ENCODE measurements around the gene TRAPPC11. TPM values are rescaled to one million over a fixed set of nuclear protein-coding genes. Genes with fewer than 3 reads are reported as not detected.

Gene TRAPPC11
- total RNA-seq, 1 experiment from 2014 or later: 32.2 TPM

GRCh38 chr4:183758061-183758757, 99.1 kb downstream of the TRAPPC11 start:
- H4K8ac ChIP-seq (replicated peaks; ENCODE audit: insufficient read length, low read depth, low read length): no peak overlapping the region
- H3K23ac ChIP-seq (ENCODE audit: insufficient read length, low read depth, low read length): no peak overlapping the region
- no peaks in the 10 kb centered on the region for H3K79me1 ChIP-seq (ENCODE audit: insufficient read depth, low read depth, low read length, poor library complexity, severe bottlenecking)
- H3K9me3 ChIP-seq (ENCODE audit: control insufficient read depth, low read depth, low read length): no peaks in the 10 kb centered on the region
- no peaks in the 10 kb centered on the region for H3K9me3 Mint-ChIP-seq
- no peak overlapping the region for H3K27ac ChIP-seq (ENCODE audit: insufficient read length, low read depth, low read length)
- no CpG with 5 or more reads among the region's 29 CpGs for WGBS (ENCODE audit: extremely low coverage, insufficient read length, low lambda C conversion rate)
- H3K23me2 ChIP-seq (ENCODE audit: insufficient read length, low read depth, low read length, poor library complexity, severe bottlenecking): peaks cover 5% of the 10 kb centered on the region
- peaks cover 0 to 16% of the 10 kb centered on the region in 2 experiments; a peak in 3 of 4 replicates for H3K4me1 Mint-ChIP-seq
- no peak overlapping the region for H2BK20ac ChIP-seq (ENCODE audit: low read depth, low read length, poor library complexity, severe bottlenecking)
- no peaks in the 10 kb centered on the region for H3K79me2 ChIP-seq (ENCODE audit: insufficient read depth, low read length)
- H3K14ac ChIP-seq (ENCODE audit: insufficient read depth, low read length): no peak overlapping the region
- H4K20me1 ChIP-seq (ENCODE audit: control insufficient read depth, insufficient read depth, insufficient read length): no peaks in the 10 kb centered on the region
- H4K5ac ChIP-seq (ENCODE audit: insufficient read length, low read depth, low read length): no peak overlapping the region
- H2BK120ac ChIP-seq (ENCODE audit: low read depth, low read length, poor library complexity, severe bottlenecking): no peak overlapping the region
- H3K36me3 Mint-ChIP-seq (ENCODE audit: insufficient read depth in 1 of 3, low read depth in 3 of 3): no peaks in the 10 kb centered on the region
- no peaks in the 10 kb centered on the region; the same call in 1 of the 2 replicates for H3K27me3 Mint-ChIP-seq (ENCODE audit: low read depth)
- H3K56ac ChIP-seq (ENCODE audit: insufficient read length, low read depth, low read length): no peak overlapping the region
- H3K4ac ChIP-seq (ENCODE audit: low read depth, low read length): no peak overlapping the region
- H2BK5ac ChIP-seq (ENCODE audit: insufficient read length, low read length): no peak overlapping the region
- H2AFZ ChIP-seq (ENCODE audit: low read length): peak overlapping the region; percentile 81
- H3K4me2 ChIP-seq (ENCODE audit: insufficient read depth, insufficient read length, low read length): peak overlapping the region; percentile 70
- no peaks in the 10 kb centered on the region for H3K27me3 ChIP-seq (ENCODE audit: insufficient read depth, low read length)
- DNase-seq: peak; percentile 67
- no peak overlapping the region for H2BK15ac ChIP-seq (ENCODE audit: low read depth, low read length)
- peak; percentile 78 for TF ChIP-seq CTCF (conservative IDR thresholded peaks at IDR 0.05)
- H3K4me1 ChIP-seq (ENCODE audit: insufficient read depth, low read length): no peaks in the 10 kb centered on the region
- H3K4me3 Mint-ChIP-seq: peak overlapping the region; percentile 41 to 71; a peak in 4 of 5 replicates
- no peak overlapping the region for H3K18ac ChIP-seq (ENCODE audit: insufficient read length, low read depth, low read length)
- peak overlapping the region; percentile 7 for H3K9ac ChIP-seq (ENCODE audit: extremely low read depth, insufficient read length, low read length)
- no peak overlapping the region for H2AK5ac ChIP-seq (ENCODE audit: insufficient read length, low read length)
- H3T11ph ChIP-seq (ENCODE audit: low read length): no peak overlapping the region
- H3K27ac Mint-ChIP-seq: peak overlapping the region in 1 of 3 experiments; percentile 86; a peak in 1 of 7 replicates
- H4K91ac ChIP-seq (ENCODE audit: insufficient read length, low read depth, low read length): no peak overlapping the region
- no peak overlapping the region for H2BK12ac ChIP-seq (ENCODE audit: insufficient read length, low read depth, low read length)

All from H9 (cell line).